ENCODE data around the gene PET100. TPM values are rescaled to one million over a fixed set of nuclear protein-coding genes. Genes with fewer than 3 reads are reported as not detected.
A peak's percentile ranks its signal among the peaks of the same experiment; 100 is the strongest.

PET100 gene
- total RNA-seq, 1 experiment from 2014 or later: 126 TPM

GRCh38 chr19:7589822-7590221, 39.8 kb upstream of the PET100 start:
- Histone ChIP-seq H2AFZ (ENCODE audit: low read depth, low read length, poor library complexity, severe bottlenecking) (no peak overlapping the region), H3K4me3 (replicated peaks in 1 of 2; ENCODE audit: low read depth in 1 of 2, low read length in 2 of 2) (no peak overlapping the region), H3K9me2 (ENCODE audit: insufficient read depth) (no peaks in the 10 kb centered on the region), H3K79me2 (ENCODE audit: insufficient read depth, low read length) (no peaks in the 10 kb centered on the region), H3K27me3 (ENCODE audit: insufficient read depth, low read length) (no peaks in the 10 kb centered on the region), H3K9me3 (ENCODE audit: control insufficient read depth in 1 of 2, insufficient read depth in 1 of 2, low read depth in 1 of 2, low read length in 2 of 2) (no peaks in the 10 kb centered on the region), H3K9ac (ENCODE audit: low read length) (no peak overlapping the region), H3K27ac (ENCODE audit: low read depth, low read length) (no peak overlapping the region), H3K4me1 (ENCODE audit: control insufficient read depth in 1 of 2, insufficient read depth in 2 of 2, low read length in 2 of 2) (peaks cover 4 to 21% of the 10 kb centered on the region in 2 experiments), H4K20me1 (ENCODE audit: insufficient read depth) (no peaks in the 10 kb centered on the region), H3K4me2 (ENCODE audit: low read length) (peak overlapping the region; percentile 39), H3K36me3 (ENCODE audit: control insufficient read depth in 1 of 2, insufficient read depth in 2 of 2, low read length in 2 of 2) (no peaks in the 10 kb centered on the region)
- no TSS peak for BruUV-seq (replicated peaks)
- ChIA-PET CTCF (no interaction called here), RAD21 (ENCODE audit: low non-redundant PET in 1 of 2, low total read pairs in 2 of 2, uncharacterized antibody in 2 of 2, unreplicated experiment in 2 of 2) (no interaction called here), POLR2A (no interaction called here)
- ATAC-seq (no peak), DNase-seq (ENCODE audit: low read depth, low spot score) (no peak)
- TF ChIP-seq ZNF274 (IDR thresholded peaks at IDR 0.05; ENCODE audit: low read depth, low read length): no peak
- TF ChIP-seq ELF1 (IDR thresholded peaks at IDR 0.05; ENCODE audit: borderline replicate concordance, low read depth): no peak
- no peak for TF ChIP-seq EGR1 (IDR thresholded peaks at IDR 0.05; ENCODE audit: low read depth)
- no peak for TF ChIP-seq YY1 (IDR thresholded peaks at IDR 0.05; ENCODE audit: extremely low read depth, insufficient replicate concordance, low read depth, low read length)
- no peak for TF ChIP-seq EZH2 (IDR thresholded peaks at IDR 0.05)
- TF ChIP-seq EZH2phosphoT487 (IDR thresholded peaks at IDR 0.05; ENCODE audit: borderline replicate concordance): no peak
- TF ChIP-seq, protein P1, sequence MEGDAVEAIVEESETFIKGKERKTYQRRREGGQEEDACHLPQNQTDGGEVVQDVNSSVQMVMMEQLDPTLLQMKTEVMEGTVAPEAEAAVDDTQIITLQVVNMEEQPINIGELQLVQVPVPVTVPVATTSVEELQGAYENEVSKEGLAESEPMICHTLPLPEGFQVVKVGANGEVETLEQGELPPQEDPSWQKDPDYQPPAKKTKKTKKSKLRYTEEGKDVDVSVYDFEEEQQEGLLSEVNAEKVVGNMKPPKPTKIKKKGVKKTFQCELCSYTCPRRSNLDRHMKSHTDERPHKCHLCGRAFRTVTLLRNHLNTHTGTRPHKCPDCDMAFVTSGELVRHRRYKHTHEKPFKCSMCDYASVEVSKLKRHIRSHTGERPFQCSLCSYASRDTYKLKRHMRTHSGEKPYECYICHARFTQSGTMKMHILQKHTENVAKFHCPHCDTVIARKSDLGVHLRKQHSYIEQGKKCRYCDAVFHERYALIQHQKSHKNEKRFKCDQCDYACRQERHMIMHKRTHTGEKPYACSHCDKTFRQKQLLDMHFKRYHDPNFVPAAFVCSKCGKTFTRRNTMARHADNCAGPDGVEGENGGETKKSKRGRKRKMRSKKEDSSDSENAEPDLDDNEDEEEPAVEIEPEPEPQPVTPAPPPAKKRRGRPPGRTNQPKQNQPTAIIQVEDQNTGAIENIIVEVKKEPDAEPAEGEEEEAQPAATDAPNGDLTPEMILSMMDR (IDR thresholded peaks at IDR 0.05 in 2 of 3, conservative IDR thresholded peaks at IDR 0.05 in 1 of 3; ENCODE audit: borderline replicate concordance in 1 of 3, insufficient read depth in 1 of 3, low read depth in 2 of 3, low read length in 2 of 3): no peak
- TF ChIP-seq TCF7L2 (IDR thresholded peaks at IDR 0.05; ENCODE audit: borderline replicate concordance, extremely low read depth, insufficient read depth, insufficient read length): no peak
- no peak for TF ChIP-seq SIN3A (IDR thresholded peaks at IDR 0.05; ENCODE audit: low read depth)
- TF ChIP-seq, protein P2, sequence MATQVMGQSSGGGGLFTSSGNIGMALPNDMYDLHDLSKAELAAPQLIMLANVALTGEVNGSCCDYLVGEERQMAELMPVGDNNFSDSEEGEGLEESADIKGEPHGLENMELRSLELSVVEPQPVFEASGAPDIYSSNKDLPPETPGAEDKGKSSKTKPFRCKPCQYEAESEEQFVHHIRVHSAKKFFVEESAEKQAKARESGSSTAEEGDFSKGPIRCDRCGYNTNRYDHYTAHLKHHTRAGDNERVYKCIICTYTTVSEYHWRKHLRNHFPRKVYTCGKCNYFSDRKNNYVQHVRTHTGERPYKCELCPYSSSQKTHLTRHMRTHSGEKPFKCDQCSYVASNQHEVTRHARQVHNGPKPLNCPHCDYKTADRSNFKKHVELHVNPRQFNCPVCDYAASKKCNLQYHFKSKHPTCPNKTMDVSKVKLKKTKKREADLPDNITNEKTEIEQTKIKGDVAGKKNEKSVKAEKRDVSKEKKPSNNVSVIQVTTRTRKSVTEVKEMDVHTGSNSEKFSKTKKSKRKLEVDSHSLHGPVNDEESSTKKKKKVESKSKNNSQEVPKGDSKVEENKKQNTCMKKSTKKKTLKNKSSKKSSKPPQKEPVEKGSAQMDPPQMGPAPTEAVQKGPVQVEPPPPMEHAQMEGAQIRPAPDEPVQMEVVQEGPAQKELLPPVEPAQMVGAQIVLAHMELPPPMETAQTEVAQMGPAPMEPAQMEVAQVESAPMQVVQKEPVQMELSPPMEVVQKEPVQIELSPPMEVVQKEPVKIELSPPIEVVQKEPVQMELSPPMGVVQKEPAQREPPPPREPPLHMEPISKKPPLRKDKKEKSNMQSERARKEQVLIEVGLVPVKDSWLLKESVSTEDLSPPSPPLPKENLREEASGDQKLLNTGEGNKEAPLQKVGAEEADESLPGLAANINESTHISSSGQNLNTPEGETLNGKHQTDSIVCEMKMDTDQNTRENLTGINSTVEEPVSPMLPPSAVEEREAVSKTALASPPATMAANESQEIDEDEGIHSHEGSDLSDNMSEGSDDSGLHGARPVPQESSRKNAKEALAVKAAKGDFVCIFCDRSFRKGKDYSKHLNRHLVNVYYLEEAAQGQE (IDR thresholded peaks at IDR 0.05; ENCODE audit: low read depth): no peak
- no peak for TF ChIP-seq POLR2A (IDR thresholded peaks at IDR 0.05; ENCODE audit: borderline replicate concordance, extremely low read depth, insufficient read depth, insufficient read length)
- TF ChIP-seq SP1 (IDR thresholded peaks at IDR 0.05; ENCODE audit: low read depth): no peak
- TF ChIP-seq, protein P3, sequence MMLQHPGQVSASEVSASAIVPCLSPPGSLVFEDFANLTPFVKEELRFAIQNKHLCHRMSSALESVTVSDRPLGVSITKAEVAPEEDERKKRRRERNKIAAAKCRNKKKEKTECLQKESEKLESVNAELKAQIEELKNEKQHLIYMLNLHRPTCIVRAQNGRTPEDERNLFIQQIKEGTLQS (IDR thresholded peaks at IDR 0.05): no peak
- TF ChIP-seq JUND (IDR thresholded peaks at IDR 0.05): no peak
- no peak for TF ChIP-seq CBX3 (IDR thresholded peaks at IDR 0.05; ENCODE audit: low read depth)
- no peak for TF ChIP-seq CEBPB (IDR thresholded peaks at IDR 0.05; ENCODE audit: low read depth)
- no peak for TF ChIP-seq ZFX (IDR thresholded peaks at IDR 0.05)
- TF ChIP-seq RAD21 (IDR thresholded peaks at IDR 0.05; ENCODE audit: low read depth): no peak
- TF ChIP-seq SRF (IDR thresholded peaks at IDR 0.05; ENCODE audit: low read depth): no peak
- no peak for TF ChIP-seq POLR2AphosphoS5 (IDR thresholded peaks at IDR 0.05; ENCODE audit: low read depth, low read length)
- intact Hi-C loops (cut with micrococcal nuclease): no loop called here
